Measurements from ENCODE around the gene LANCL2.

- TF ChIP-seq EZH2phosphoT487 (IDR thresholded peaks at IDR 0.05; ENCODE audit: insufficient read depth, low read depth): no peak
- TF ChIP-seq EZH2 (IDR thresholded peaks at IDR 0.05; ENCODE audit: insufficient read depth, poor library complexity, severe bottlenecking): no peak
Observed at GRCh38 chr7:55365205-55365674, at the start of gene LANCL2.

Data from GM23248 (cell line).